Activated gamma-delta T cell treated with Interleukin-2 at 50 U/mL for 16 hours (primary cell): ENCODE data around the gene CTSK.
"Not testable (repeated sequence)": the region's sequence is repeated elsewhere in the genome, so short reads cannot be mapped to it uniquely, and the experiment has no call there.

Experiments used
- DNase-seq: peaks from one replicate; pipeline ENCODE4 v3.0.0-alpha.2; 2020

Gene CTSK

DNA sequence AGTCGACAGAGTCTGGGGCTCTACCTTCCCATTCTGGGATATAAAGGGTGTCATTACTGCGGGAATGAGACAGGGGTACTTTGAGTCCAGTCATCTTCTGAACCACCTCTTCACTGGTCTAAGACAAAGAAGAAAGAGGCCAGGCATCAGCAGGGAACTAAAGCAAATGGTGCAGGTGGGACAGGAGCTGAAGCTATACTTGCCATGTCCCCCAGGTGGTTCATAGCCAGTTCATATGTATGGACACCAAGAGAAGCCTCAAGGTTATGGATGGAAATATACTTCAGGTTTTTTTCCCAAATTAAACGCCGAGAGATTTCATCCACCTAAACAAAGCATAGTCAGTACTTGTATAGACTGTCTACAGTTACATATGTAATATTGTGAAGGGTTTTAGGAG, 2.2 kb downstream of the CTSK start:
- no peak for DNase-seq

DNA sequence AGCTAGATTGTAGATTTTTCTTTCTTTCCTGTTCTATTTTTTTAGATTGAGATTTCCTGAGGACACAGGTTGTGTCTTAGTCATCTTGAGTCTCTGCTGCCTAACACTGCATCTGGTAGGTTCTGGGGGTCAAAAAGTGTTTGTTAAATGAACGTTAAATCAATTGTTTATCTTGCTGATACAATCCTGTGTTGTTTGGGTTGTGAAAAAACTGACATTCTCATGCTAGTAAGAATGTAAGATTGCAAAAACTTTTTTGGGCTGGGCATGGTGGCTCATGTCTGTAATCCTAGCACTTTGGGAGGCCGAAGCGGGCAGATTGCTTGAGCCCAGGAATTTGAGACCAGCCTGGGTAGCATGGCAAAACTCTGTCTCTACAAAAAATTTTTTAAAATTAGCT, 3.4 kb downstream of the CTSK start:
- no peak for DNase-seq

DNA sequence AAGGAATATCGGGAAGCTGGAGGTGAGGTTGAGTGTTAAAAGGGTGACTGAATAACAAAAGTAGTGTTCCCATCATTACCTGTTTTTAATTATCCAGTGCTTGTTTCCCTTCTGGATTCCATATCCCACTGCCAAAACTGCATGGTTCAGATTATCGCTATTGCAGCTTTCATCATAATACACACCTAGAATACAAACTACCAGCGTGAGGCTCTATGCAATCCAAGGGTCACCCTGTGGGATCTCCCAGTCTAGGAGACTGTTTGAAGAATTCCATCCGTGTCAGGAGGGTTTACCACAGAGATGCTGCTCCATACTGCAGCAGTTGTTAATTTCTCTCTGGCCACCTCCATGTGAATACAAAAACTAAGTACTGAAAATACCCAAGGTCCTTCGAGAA, 9.0 kb downstream of the CTSK start:
- DNase-seq, result no peak

DNA sequence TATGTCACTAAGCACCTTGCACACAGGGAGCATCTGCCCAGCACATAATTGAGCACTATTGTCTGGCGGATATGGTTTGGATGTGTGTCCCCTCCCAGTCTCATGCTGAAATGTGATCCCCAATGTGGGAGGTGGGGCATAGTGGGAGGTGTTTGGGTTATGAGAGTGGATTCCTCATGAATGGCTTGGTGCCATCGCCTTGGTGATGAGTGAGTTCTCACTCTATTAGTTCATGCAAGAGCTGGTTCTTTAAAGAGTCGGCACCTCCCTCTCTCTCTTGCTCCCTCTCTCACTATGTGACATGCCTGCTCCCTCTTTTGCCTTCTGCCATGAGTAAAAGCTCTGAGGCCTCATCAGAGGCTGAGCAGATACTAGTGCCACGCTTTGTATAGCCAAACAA, 9.5 kb downstream of the CTSK start:
- DNase-seq, result no peak

DNA sequence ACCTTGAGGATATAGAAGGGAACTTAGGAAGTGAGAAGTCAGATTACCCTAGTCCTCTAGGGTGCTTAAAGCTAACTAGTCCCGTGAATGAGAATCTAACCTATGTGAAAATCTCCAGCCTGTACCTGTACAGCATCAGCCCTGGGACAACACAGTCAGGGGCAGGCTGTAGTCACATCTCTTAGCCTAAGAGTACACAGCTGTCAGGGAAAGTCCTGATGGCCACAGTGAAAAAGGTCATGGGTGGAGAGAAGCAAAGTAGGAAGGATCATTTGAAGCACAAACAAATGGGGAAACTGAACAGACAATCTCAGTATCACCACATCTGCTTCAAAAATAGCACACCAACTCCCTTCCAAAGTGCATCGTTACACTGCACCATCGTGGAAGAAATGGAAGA, 11.7 kb downstream of the CTSK start:
- DNase-seq, result no peak

DNA sequence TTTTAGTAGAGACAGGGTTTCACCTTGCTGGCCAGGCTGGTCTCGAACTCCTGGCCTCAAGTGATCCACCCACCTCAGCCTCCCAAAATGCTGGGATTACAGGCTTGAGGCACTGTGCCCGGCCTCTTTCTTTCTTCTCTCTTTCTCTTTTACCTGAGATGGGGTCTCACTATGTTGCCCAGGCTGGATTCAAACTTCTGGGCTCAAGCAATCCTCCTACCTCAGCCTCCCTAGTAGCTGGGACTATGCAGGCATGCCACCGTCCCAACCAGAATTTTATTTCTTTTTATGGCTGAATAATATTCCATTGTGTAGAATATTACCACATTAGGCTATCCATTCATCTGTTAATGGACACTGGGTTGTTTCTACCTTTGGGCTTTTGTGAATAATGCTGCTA, 14.3 kb downstream of the CTSK start:
- not testable (repeated sequence) for DNase-seq

DNA sequence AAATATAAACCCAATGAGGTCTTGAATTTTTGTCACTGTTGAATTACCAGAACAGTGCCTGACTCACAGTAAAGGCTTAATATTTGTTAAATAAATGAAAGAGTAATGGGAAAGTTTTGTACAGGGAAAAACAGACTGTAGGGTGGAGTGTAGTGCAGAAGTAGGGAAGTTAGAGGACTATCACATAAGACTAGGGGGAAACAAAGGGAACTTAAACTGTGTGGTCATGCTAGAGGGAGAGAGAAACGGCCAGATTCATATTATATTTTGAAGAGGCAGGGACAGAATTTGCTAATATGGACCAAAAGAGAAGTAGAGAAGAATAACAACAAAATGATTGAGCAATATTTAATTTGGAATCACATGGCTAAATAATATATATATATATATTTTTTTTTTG, 14.8 kb downstream of the CTSK start:
- no peak for DNase-seq

DNA sequence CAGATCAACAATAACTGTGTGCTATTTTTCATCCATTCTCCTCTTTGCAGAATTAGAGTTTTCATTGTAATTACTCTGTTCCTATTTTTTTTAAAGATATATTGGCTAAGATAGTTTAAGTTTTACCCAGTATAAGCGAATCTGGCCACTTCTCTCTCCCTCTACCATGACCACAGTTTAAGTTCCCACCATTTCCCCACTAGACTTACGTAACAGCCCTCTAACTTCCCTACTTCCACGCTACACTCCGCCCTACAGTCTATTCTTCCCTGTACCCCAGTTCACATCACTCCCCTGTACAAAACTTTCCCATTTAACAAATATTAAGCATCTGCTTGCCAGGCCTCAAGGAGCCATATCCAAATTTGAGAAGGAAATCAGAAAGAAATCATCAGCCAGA, 16.5 kb downstream of the CTSK start:
- DNase-seq, result no peak

DNA sequence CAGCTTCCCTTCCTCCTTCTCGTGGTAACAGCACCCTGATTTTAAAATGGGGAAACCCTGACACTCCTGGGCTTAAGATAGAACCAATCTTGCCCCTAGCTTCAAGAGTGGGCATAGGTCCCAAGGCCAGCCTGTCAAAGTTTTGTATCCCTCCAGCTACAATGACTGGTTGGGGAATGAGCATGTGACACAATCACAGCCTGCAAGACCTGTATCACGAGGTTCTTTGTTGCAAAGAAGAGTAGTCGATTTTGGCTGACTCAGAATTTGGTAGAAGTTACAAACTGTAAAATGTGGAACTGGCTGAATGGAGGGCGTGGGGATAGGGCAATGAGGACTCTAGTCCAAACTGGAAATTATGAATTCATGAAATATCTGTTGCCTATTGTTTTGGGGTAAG, 18.7 kb downstream of the CTSK start:
- no peak for DNase-seq

DNA sequence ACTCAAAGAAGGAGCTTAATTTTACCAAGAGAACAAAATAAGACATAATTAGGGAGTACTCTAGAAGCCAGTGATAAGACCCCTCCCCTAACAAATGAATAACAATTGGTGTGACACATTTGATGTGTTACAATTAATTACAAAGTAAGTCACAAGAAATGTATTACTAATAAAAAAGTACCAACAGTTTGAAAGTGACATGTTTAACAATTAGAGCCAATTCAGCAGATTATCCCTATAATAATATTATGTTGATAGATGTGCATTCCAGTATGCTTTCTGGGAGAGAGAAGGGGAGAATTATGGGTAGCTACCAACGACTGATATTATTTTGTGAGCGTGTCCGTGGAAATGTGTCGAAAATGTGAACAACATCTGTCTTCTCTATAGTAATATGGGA, 19.1 kb downstream of the CTSK start:
- DNase-seq, result no peak

DNA sequence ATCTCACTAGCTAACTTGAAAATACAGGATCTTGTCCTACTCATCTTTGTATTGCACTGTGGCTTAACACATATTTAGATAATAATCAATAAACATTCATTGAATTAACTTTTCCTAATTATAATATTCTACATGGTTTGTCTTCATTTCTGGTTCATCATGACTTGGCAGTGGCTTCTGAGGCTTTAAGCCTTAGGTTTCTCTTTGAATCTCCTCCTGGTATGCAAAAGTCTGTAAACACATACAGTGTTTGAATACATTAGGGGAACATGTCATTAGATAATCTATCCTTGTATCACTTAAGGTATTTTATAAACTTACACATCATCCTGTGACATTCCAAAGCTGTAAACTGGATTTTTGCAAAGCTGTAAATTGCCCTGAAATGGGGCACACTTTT, 20.6 kb downstream of the CTSK start:
- DNase-seq, result no peak

DNA sequence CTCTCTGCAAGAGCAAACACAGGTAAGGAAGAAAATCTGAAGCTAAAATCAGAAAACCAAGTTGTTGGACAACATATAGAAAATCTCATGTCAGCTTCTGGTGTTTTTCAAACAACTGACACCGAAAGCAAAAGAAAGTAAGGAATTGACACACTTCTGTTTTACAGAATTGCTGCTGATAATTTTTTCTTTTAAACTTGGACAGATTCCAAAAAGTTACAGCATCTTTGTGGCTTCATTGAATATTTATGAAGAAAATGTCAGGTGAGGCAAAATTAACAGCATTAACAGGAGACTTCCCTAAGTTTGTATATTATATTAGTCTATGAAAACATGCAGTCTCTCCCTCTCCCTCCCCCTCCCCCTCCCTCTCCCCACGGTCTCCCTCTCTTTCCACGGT, 27.6 kb downstream of the CTSK start:
- no peak for DNase-seq

DNA sequence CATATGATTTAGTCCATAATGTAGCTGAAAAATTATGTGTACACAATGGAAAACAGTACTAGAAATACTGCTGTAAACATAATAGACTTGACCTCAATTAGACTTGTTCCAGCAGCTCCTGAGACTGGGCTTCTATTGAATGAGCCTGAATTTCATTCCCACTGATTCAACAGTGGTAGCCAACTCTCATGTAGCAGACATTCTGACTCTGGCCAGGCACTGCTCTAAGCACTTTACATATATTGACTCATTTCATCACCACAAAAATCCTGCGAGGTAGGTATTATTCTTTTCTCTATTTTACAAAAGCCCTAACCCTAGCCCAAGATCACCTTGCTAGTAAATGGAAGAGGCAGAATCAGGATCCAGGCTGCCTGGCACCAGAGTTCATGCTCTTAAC, 29.7 kb downstream of the CTSK start:
- DNase-seq, result no peak

DNA sequence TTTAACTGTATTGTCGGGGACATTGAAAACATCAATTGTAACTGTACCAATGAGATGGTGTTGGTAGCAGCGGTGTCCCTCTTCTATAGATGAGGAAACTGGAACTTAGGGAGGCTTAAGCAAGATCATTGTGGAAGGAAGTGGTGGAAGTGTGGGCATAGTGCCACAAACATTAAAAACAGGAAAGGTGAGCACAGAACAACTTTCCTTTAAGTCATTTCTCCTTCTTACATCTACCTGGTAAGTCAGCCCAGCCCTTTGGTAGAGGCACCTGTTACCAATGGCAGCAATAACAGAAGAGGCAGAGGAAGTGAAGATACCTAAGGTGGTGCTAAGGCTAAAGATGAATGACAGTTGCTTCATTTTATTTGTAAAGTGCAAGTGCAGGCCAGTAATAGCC, 30.5 kb downstream of the CTSK start:
- DNase-seq, result no peak

DNA sequence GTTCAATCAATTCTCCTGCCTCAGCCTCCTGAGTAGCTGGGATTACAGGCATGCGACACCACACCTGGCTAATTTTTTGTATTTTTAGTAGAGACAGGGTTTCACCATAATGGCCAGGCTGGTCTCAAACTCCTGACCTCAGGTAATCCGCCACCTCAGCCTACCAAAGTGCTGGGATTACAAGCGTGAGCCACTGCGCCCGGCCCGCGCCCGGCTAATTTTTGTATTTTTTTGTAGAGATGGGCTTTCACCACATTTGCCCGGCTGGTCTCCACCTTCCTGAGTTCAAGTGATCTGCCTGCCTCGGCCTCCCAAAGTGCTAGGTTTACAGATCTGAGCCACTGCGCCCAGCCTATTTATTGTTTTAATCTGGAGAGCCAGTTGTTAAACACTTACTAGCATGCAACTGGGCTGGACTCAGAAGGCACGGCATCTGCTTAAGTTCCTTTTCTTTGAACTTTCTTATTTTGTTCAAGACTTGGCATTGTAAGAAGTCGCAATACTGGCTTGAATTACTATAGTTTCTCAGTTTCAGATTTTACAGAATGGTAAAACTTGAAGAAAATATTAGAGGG, 32.0 kb downstream of the CTSK start:
- DNase-seq, result not testable (repeated sequence)

DNA sequence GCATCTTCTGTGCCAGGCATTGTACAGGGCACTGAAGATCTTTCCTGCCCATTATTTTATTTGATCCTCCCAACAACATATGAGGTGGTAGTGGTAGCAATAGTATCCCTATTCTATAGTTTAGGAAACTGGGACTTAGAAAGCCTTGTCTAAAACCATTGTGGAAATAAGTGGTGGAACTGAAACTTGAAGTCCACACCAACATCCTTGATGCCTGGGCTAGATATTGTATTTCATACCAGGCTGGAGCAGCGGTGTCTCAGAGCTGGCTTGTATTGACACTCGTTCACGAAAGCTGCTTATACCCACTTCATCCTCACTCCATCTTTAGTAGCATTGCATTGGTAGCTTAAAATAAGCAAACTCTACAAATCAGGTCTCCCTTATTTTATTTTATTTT, 32.8 kb downstream of the CTSK start:
- no peak for DNase-seq

DNA sequence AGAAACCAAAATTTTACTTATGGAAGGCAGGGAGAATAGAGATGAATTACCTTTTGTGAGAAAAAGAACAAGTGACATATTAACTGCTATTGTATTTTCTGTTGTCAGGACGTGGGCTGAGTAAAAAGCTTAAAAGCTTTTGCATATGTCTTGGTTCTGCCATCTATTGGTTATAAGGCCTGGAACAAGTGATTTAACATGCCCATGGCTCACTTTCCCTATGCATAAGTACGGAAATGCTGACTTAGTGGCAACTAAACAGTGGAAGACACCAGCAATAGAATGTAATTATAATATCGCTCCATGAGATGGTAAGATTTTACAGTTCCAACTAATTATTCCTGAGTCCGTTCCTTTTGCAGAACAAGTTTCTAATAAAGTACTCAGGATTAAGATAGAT, 35.7 kb downstream of the CTSK start:
- no peak for DNase-seq

DNA sequence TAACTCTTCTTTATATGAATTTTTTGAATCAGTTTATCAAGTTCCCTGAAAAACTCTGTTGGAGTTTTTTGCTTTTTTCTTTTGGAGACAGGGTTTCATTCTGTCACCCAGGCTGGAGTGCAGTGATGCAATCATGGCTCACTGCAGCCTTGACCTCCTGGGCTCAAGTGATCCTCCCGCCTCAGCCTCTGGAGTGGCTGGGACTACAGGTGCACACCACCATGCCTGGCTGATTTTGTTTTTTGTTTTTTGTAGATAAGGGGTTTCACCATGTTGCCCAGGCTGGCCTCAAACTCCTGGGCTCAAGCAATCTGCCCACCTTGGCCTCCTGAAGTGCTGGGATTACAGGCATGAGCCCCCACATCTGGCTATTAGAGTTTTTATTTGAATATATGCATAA, 40.4 kb downstream of the CTSK start:
- not testable (repeated sequence) for DNase-seq

DNA sequence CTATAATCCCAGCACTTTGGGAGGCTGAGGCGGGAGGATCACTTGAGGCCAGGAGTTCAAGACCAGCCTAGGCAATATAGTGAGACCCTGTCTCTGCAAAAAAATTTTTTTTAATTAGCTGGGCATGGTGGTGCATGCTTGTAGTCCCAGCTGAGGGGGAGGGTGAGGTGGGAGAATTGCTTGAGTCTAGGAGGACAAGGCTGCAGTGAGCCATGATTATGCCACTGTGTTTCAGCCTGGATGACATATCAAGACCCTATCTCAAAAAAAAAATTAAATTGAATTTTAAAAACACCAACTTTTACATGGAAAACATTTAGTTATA, 42.1 kb downstream of the CTSK start:
- not testable (repeated sequence) for DNase-seq

DNA sequence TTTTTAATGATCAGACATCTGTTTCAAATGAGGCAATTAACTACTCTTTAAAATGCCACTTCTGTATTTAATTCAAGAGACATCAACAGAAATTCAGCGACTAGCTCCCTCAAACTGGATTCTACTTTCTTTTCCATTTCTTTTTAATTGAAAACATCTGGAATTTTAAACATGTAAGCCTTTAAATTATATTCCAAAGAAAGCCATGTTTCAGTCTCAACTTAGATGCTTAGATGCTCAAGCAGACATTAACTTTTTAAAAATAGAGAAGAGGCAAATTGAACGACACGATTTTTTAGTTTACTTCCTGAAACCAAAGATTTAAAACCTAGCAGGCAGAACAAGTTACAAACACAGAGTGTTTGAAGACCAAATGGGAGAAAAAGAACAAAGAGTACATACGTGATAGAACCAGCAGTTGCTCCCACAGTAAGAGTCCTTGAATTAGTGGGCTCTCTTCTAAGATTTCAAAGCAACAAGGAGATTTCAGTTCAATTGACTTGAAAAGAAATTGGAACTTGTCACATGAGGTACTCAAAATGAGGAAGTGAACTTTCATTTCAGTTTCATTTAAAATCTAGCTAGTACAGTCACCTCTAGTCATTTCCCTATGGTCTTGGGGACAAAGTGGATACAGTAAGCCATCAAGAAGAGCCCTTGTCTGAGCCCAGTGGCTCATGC, 42.6 kb downstream of the CTSK start, which contains the start of gene CTSS:
CTSS (minus strand) TSS at position 483 of the 681 bp plus-strand sequence. CDS start 1,015 bp downstream, outside the sequence.
- DNase-seq, result no peak

DNA sequence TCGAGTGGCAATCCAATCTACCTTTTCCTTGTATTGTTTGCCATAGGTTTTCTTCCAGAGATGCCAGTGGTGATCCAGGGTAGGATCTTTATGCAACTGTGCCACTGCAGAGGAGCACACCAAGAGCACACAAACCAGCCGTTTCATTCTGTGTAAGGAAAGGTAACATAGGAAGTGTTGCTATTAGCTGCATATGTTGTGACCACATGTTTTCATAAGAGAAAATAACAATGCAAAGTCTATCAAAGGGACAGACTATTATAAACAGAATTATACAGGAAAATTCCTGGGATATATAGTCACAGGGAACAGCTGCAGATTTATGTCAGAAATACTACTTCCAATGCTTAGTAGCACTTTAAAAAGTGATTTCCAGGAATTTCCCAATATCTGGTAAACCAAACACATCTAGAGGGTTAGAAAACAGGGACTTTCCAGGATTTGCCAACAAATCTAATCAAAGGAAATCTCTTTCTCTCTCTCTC, 43.4 kb downstream of the CTSK start:
- DNase-seq, result no peak

DNA sequence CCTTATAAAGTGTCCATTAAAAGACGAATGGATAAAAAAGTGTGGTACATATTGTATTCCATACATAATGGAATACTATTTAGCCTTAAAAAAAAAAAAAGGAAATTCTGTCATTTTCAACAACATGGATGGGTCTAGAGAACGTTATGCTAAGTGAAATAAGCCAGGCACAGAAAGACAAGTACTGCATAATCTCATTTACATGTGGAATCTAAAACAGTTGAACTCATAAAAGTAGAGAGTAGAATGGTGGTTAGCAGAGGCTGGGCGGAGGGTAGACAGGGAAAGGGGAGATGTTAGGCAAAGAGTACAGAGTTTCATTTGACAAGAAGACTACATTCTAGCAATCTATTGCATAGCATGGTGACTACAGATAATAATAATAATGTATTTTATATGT, 45.0 kb downstream of the CTSK start:
- DNase-seq, result no peak

DNA sequence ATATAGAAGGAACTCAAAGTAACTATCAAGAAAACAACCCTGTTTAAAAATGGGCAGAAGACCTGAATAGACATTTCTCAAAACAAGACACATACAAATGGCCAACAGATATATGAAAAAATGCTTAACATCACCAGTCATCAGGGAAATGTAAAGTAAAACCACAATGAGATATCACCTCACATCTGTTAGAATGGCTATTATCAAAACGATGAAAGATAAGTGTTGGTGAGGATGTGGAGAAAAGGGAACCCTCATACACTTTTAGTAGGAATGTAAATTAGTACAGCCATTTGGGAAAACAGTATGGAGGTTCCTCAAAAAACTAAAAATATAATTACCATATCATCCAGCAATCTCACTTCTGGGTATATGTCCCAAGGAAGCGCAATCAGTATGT, 45.5 kb downstream of the CTSK start:
- DNase-seq, result no peak

DNA sequence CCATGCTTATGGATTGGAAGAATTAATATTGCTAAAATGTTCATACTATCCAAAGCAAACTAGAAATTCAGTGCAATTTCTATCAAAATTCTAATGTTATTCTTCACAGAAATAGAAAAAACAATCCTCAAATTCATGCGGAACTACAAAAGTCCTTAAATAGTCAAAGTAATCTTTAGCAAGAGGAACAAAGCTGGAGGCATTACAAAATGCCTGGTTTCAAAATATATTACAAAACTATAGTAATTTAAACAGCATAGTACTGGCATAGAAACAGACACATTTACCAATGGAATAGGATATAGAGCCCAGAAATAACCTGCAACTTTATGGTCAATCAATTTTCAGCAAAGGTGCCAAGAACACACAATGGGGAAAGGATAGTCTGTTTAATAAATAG, 46.3 kb downstream of the CTSK start:
- no peak for DNase-seq

DNA sequence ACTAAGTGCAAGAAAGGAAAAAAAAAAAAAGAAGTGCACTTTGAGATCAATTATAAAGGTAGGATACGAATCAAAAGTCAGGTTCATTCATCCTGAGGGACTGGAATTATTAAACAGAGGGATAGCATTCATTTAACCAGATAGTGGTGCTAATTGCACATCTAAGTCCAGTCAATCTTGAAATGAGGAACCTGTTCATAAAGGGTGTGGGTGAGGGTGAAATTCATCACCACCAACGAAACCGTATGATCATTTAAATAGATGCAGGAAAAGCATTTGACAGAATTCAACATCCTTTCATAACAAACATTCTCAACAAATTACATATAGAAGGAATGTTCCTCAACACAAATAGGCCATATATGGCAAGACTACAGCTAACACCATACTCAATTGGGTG, 48.0 kb downstream of the CTSK start:
- no peak for DNase-seq
